ENCODE results near the gene RIMS4. TPM values are rescaled to one million over a fixed set of nuclear protein-coding genes. Genes with fewer than 3 reads are reported as not detected.
A peak's percentile ranks its signal among the peaks of the same experiment; 100 is the strongest.

Gene RIMS4
- total RNA-seq, 1 donor from 2014 or later, result not detected

GRCh38 chr20:44796758-44797457 lies 13.4 kb downstream of the RIMS4 start:
- no peak for DNase-seq
- no peak overlapping the region for H3K27ac Mint-ChIP-seq
- no peaks in the 10 kb centered on the region for H3K9me3 Mint-ChIP-seq
- H3K36me3 Mint-ChIP-seq (ENCODE audit: low read depth), result no peaks in the 10 kb centered on the region
- peaks cover 3% of the 10 kb centered on the region for H3K27me3 Mint-ChIP-seq
- intact Hi-C loops (cut with micrococcal nuclease), result no loop called here
- H3K4me3 Mint-ChIP-seq, result no peak overlapping the region
- no peaks in the 10 kb centered on the region for H3K4me1 Mint-ChIP-seq

GRCh38 chr20:44796311-44796710 lies 14.0 kb downstream of the RIMS4 start:
- Mint-ChIP-seq H3K36me3 (ENCODE audit: low read depth) (no peaks in the 10 kb centered on the region), H3K4me3 (no peak overlapping the region), H3K9me3 (no peaks in the 10 kb centered on the region), H3K4me1 (no peaks in the 10 kb centered on the region), H3K27ac (no peak overlapping the region), H3K27me3 (peaks cover 3% of the 10 kb centered on the region)
- no peak for DNase-seq
- intact Hi-C loops (cut with micrococcal nuclease), result no loop called here

DNA sequence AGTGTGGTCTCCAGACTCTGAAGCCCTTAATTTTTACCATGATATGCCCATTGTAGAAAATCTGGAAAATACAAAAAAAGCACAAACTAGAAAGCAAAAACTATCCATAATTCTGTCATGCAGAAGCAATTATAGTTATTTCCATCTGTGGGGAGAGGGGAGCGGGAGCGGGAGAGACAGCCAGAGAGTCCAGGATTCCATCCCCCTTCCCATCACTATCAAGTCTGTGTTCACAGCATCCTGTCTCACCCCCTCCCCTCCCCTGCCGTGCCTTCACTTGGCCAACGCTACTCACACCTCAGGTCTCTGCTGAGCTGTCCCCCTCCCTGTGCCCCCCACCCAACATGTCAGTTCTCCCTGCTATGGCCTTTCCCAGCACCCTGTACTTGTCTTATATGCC lies 14.5 kb downstream of the RIMS4 start:
- intact Hi-C loops (cut with micrococcal nuclease), result no loop called here
- Mint-ChIP-seq H3K27ac (no peak overlapping the region), H3K4me3 (no peak overlapping the region), H3K36me3 (ENCODE audit: low read depth) (no peaks in the 10 kb centered on the region), H3K4me1 (no peaks in the 10 kb centered on the region), H3K27me3 (peaks cover 3% of the 10 kb centered on the region), H3K9me3 (no peaks in the 10 kb centered on the region)
- DNase-seq, result no peak

- Mint-ChIP-seq H3K27ac (no peak overlapping the region), H3K4me3 (no peak overlapping the region), H3K9me3 (no peaks in the 10 kb centered on the region), H3K36me3 (ENCODE audit: low read depth) (no peaks in the 10 kb centered on the region), H3K4me1 (no peaks in the 10 kb centered on the region), H3K27me3 (peaks cover 5% of the 10 kb centered on the region)
- intact Hi-C loops (cut with micrococcal nuclease), result no loop called here
- no peak for DNase-seq
Observed at GRCh38 chr20:44792796-44793195, 17.6 kb downstream of the RIMS4 start.

DNA sequence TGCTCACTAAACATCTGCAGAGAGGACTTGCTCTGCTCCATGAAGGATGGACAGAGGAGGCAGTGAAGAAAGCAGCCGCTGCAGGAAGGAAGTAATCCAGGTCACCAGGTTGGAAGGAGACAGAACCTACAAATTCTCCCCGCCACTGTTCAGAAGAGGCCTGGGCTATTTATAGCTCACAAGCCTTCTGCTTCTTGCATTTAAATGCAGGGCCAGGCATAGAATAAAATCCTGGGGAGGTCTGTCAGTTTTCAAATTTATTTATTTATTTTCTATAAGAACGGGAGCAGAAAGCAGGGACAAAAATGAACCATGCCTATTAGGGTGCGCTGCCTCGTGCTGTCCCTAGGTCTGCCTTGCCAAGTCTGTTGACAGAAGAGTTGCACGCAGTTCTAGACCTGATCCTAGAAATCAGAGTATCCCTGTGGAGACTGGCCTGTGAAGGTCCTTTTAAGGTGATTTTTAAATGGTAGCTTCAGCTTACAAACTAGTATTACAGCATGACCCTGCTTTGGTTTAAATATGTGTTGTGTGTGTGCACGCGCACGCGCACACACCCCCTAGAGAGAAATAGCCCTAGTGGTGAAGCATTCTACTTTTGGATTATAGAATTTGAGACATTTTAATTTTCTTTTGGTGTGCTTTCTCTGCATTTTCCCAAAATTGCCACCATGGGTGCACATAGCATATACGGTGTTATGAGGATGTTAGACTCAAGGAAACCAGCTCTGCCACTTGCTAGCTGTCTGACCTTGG lies 19.5 kb downstream of the RIMS4 start:
- Mint-ChIP-seq H3K27me3 (peaks cover 4% of the 10 kb centered on the region), H3K4me1 (no peaks in the 10 kb centered on the region), H3K36me3 (ENCODE audit: low read depth) (no peaks in the 10 kb centered on the region), H3K9me3 (no peaks in the 10 kb centered on the region), H3K4me3 (no peak overlapping the region), H3K27ac (no peak overlapping the region)
- no peak for DNase-seq
- intact Hi-C loops (cut with micrococcal nuclease), result no loop called here

- H3K27me3 Mint-ChIP-seq, result peaks cover 4% of the 10 kb centered on the region
- H3K27ac Mint-ChIP-seq, result no peak overlapping the region
- intact Hi-C loops (cut with micrococcal nuclease), result no loop called here
- no peak overlapping the region for H3K4me3 Mint-ChIP-seq
- H3K9me3 Mint-ChIP-seq, result no peaks in the 10 kb centered on the region
- no peaks in the 10 kb centered on the region for H3K36me3 Mint-ChIP-seq (ENCODE audit: low read depth)
- H3K4me1 Mint-ChIP-seq, result no peaks in the 10 kb centered on the region
- no peak for DNase-seq
Observed at GRCh38 chr20:44788706-44789456, 21.5 kb downstream of the RIMS4 start.

DNA sequence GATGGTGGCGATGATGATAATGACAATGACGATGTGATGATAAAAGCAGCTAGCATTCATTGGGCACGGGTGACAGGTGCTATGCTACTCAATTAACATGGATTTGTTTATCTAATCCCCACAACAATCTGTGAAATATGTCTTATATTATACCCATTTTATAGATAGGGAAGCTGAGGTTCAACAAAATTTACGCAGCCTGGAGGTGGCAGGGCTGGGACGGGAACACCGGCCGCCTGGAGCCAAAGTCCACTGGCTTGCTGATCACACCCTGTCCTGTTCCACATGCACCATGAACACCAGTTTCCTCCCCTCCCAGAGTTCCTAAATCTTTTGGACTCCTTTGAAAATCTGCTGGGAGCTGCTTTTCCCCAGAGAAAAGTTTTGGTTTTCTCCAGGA lies 23.0 kb downstream of the RIMS4 start:
- DNase-seq, result no peak
- Mint-ChIP-seq H3K4me3 (no peak overlapping the region), H3K4me1 (no peaks in the 10 kb centered on the region), H3K27me3 (peaks cover 4% of the 10 kb centered on the region), H3K9me3 (no peaks in the 10 kb centered on the region), H3K36me3 (ENCODE audit: low read depth) (no peaks in the 10 kb centered on the region), H3K27ac (no peak overlapping the region)
- intact Hi-C loops (cut with micrococcal nuclease), result no loop called here

DNA sequence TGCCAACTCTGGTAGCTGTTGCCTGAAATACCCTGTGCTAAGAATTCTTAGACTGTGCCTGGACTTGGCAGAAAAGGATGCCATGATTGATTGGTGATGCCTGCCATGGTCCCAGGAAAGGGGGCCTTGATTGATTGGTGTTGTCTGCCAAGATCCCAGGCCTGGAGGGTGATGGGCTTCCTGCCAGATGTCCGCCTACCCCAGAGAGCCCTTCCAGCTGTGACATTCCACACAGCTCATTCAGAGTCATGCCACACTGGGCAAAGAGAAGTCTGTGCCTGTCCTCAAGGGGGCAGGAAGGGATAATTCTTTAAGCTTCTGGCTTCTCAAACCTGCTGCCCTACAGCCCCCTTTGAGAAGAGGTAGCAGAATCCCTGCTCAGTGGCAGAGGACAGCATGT lies 24.6 kb downstream of the RIMS4 start:
- DNase-seq, result no peak

GRCh38 chr20:44784688-44785087 lies 25.7 kb downstream of the RIMS4 start:
- intact Hi-C loops (cut with micrococcal nuclease), result no loop called here
- Mint-ChIP-seq H3K36me3 (ENCODE audit: low read depth) (no peaks in the 10 kb centered on the region), H3K4me3 (no peak overlapping the region), H3K4me1 (no peaks in the 10 kb centered on the region), H3K27me3 (peaks cover 4% of the 10 kb centered on the region), H3K27ac (no peak overlapping the region), H3K9me3 (no peaks in the 10 kb centered on the region)
- DNase-seq, result no peak

More for the DNA sequence above, 24.6 kb downstream of the RIMS4 start:
- no peaks in the 10 kb centered on the region for H3K36me3 Mint-ChIP-seq (ENCODE audit: low read depth)
- no peak overlapping the region for H3K27ac Mint-ChIP-seq
- no peaks in the 10 kb centered on the region for H3K4me1 Mint-ChIP-seq
- H3K4me3 Mint-ChIP-seq, result no peak overlapping the region
- H3K9me3 Mint-ChIP-seq, result no peaks in the 10 kb centered on the region
- peaks cover 4% of the 10 kb centered on the region for H3K27me3 Mint-ChIP-seq
- intact Hi-C loops (cut with micrococcal nuclease), result no loop called here

- Mint-ChIP-seq H3K27me3 (no peaks in the 10 kb centered on the region), H3K4me1 (no peaks in the 10 kb centered on the region), H3K27ac (no peak overlapping the region), H3K36me3 (ENCODE audit: low read depth) (no peaks in the 10 kb centered on the region), H3K9me3 (no peaks in the 10 kb centered on the region), H3K4me3 (no peak overlapping the region)
- no peak for DNase-seq
- intact Hi-C loops (cut with micrococcal nuclease), result no loop called here
Observed at GRCh38 chr20:44781791-44782190, 28.6 kb downstream of the RIMS4 start.

DNA sequence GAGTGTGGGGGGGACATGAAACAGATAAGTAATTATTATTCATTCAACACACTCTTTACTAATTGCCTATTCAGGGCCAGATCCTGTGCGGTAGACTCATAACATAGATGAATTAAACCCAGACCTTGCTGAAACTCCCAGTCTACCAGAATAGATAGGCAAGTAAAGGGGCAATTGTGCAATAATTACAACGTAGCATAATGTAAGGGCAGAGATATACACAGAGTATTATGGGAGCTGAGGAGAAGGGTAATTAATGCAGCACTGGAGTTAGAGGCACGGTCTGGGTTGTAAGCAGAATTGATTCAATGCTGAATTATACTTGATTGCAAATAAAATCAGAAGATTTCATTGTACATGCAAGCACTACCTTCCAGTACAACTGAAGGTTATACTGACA lies 29.2 kb downstream of the RIMS4 start:
- no peaks in the 10 kb centered on the region for H3K36me3 Mint-ChIP-seq (ENCODE audit: low read depth)
- H3K4me1 Mint-ChIP-seq, result no peaks in the 10 kb centered on the region
- no peaks in the 10 kb centered on the region for H3K9me3 Mint-ChIP-seq
- DNase-seq, result no peak
- H3K4me3 Mint-ChIP-seq, result no peak overlapping the region
- H3K27me3 Mint-ChIP-seq, result no peaks in the 10 kb centered on the region
- intact Hi-C loops (cut with micrococcal nuclease), result no loop called here
- no peak overlapping the region for H3K27ac Mint-ChIP-seq

GRCh38 chr20:44780226-44780625 lies 30.1 kb downstream of the RIMS4 start:
- Mint-ChIP-seq H3K4me3 (no peak overlapping the region), H3K27ac (no peak overlapping the region), H3K36me3 (ENCODE audit: low read depth) (no peaks in the 10 kb centered on the region), H3K4me1 (no peaks in the 10 kb centered on the region), H3K9me3 (no peaks in the 10 kb centered on the region), H3K27me3 (no peaks in the 10 kb centered on the region)
- intact Hi-C loops (cut with micrococcal nuclease), result no loop called here
- peak; percentile 86 for DNase-seq

DNA sequence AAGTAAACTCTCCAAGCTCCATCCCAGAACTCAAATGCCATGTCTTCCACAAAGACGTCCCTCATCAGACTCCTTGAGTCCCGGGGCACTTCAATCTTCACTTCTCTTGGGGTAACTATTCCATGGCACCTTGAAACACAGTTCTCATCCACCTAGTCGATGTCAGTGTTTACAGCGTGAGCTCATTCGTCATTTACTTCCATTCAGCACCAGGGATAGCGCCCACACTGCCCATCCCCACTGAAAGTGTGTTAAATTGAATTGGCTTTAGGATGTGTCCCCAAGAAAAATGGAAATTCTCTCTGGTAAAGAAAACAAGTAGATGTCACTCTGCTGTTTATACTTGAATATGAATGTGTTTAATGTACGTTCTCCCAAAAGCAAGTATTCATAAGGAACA lies 33.4 kb downstream of the RIMS4 start:
- H3K36me3 Mint-ChIP-seq (ENCODE audit: low read depth), result no peaks in the 10 kb centered on the region

More for the DNA sequence above, 33.4 kb downstream of the RIMS4 start:
- Mint-ChIP-seq H3K27me3 (no peaks in the 10 kb centered on the region), H3K4me3 (no peak overlapping the region), H3K4me1 (no peaks in the 10 kb centered on the region), H3K27ac (no peak overlapping the region), H3K9me3 (no peaks in the 10 kb centered on the region)
- intact Hi-C loops (cut with micrococcal nuclease), result no loop called here
- peak; percentile 68 for DNase-seq

All from activated CD4-positive, alpha-beta T cell treated with anti-CD3 and anti-CD28 coated beads, Interleukin-2, amount 10 ng/mL, durations not matched to agents 24 days and 14 days (primary cell).